Large intestine (tissue), 3 donors: Measurements from ENCODE around the gene IKZF4. TPM values are rescaled to one million over a fixed set of nuclear protein-coding genes. Genes with fewer than 3 reads are reported as not detected.

Experiments used
- DNase-seq, 2 donors: peaks; one replicate each; pipeline versions ENCODE4 v3.0.0 to v3.0.0-alpha.2; 2013
- H3K27ac ChIP-seq: one replicate; pipeline ENCODE4 v1.5.1; 2013; ENCODE audit warnings: low read length
- H3K27me3 ChIP-seq: 2 replicates; pipeline ENCODE4 v1.6.1; 2013; ENCODE audit warnings: low read length; ENCODE audit not compliant: control insufficient read depth, insufficient read depth
- H3K36me3 ChIP-seq: 2 replicates; pipeline ENCODE4 v1.6.1; 2013; ENCODE audit warnings: low read length; ENCODE audit not compliant: control insufficient read depth, insufficient read depth
- H3K4me1 ChIP-seq: one replicate; pipeline ENCODE4 v1.6.1; 2013; ENCODE audit warnings: low read length; ENCODE audit not compliant: control insufficient read depth, insufficient read depth
- H3K4me3 ChIP-seq: one replicate; pipeline ENCODE4 v1.5.1; 2013; ENCODE audit warnings: low read length
- H3K9me3 ChIP-seq: one replicate; pipeline ENCODE4 v1.6.1; 2013; ENCODE audit warnings: mild to moderate bottlenecking, low read depth, low read length, moderate library complexity; ENCODE audit not compliant: control insufficient read depth
- WGBS: methylation state at CpG from one replicate; pipeline ENCODE4 v1.1.5; 2013; ENCODE audit warnings: low lambda C conversion rate; ENCODE audit not compliant: insufficient coverage; 5-methylcytosine and 5-hydroxymethylcytosine counted together
- polyA plus RNA-seq: library from polyadenylated mRNA; unstranded; fragments of 120-200 nt; gene quantifications from one replicate; pipeline ENCODE4 v1.2.1, GENCODE V29; 2013

The IKZF4 gene
- polyA plus RNA-seq, 1 donor: 13.5 TPM

GRCh38 chr12:56014205-56014604 lies 6.6 kb upstream of the IKZF4 start:
- Histone ChIP-seq H3K27me3 (no peaks in the 10 kb centered on the region), H3K9me3 (no peaks in the 10 kb centered on the region), H3K36me3 (no peaks in the 10 kb centered on the region), H3K4me1 (peaks cover 68% of the 10 kb centered on the region), H3K27ac (peak overlapping the region; percentile 84), H3K4me3 (no peak overlapping the region)
- DNase-seq: peak; percentile 71 to 90
- WGBS: no CpG with 5 or more reads among the region's 2 CpGs

- Histone ChIP-seq H3K27me3 (no peaks in the 10 kb centered on the region), H3K27ac (peak overlapping the region; percentile 82), H3K9me3 (no peaks in the 10 kb centered on the region), H3K36me3 (no peaks in the 10 kb centered on the region), H3K4me3 (no peak overlapping the region), H3K4me1 (peaks cover 77% of the 10 kb centered on the region)
- WGBS: no CpG with 5 or more reads among the region's 4 CpGs
- DNase-seq: no peak
Observed at GRCh38 chr12:56017181-56017580, 3.7 kb upstream of the IKZF4 start.

GRCh38 chr12:56018356-56018755 lies 2.5 kb upstream of the IKZF4 start:
- Histone ChIP-seq H3K27me3 (no peaks in the 10 kb centered on the region), H3K27ac (peak overlapping the region; percentile 82), H3K36me3 (no peaks in the 10 kb centered on the region), H3K4me1 (peaks cover 73% of the 10 kb centered on the region), H3K4me3 (no peak overlapping the region), H3K9me3 (no peaks in the 10 kb centered on the region)
- DNase-seq: peak; percentile 66 to 87
- 20% methylated on average over 1 of the region's 1 CpG for WGBS

- 0% methylated on average over 1 of the region's 2 CpGs for WGBS
- peak in 1 of 2 donors; percentile 55 for DNase-seq
- H3K4me1 ChIP-seq: peaks cover 54% of the 10 kb centered on the region
Observed at GRCh38 chr12:56021889-56022497, 1.1 kb downstream of the IKZF4 start.

GRCh38 chr12:56028511-56029165 lies 7.8 kb downstream of the IKZF4 start:
- no peak for DNase-seq
- Histone ChIP-seq H3K27ac (peak overlapping the region; percentile 17), H3K36me3 (peaks cover 55% of the 10 kb centered on the region), H3K4me1 (peaks cover 9% of the 10 kb centered on the region), H3K4me3 (no peak overlapping the region), H3K9me3 (no peaks in the 10 kb centered on the region), H3K27me3 (no peaks in the 10 kb centered on the region)
- WGBS: 60% methylated on average over 1 of the region's 5 CpGs

More at GRCh38 chr12:56021889-56022497, 1.1 kb downstream of the IKZF4 start:
- Histone ChIP-seq H3K27ac (peak overlapping the region; percentile 82), H3K27me3 (no peaks in the 10 kb centered on the region), H3K4me3 (peak overlapping the region; percentile 51), H3K9me3 (no peaks in the 10 kb centered on the region), H3K36me3 (peaks cover 21% of the 10 kb centered on the region)

- no peaks in the 10 kb centered on the region for H3K9me3 ChIP-seq
- H3K27ac ChIP-seq: peak overlapping the region; percentile 17
- H3K36me3 ChIP-seq: peaks cover 56% of the 10 kb centered on the region
- H3K27me3 ChIP-seq: no peaks in the 10 kb centered on the region
- peaks cover 9% of the 10 kb centered on the region for H3K4me1 ChIP-seq
- DNase-seq: no peak
- no peak overlapping the region for H3K4me3 ChIP-seq
Observed at GRCh38 chr12:56029166-56029519, 8.3 kb downstream of the IKZF4 start.

- Histone ChIP-seq H3K4me3 (no peak overlapping the region), H3K27me3 (no peaks in the 10 kb centered on the region), H3K4me1 (peaks cover 9% of the 10 kb centered on the region), H3K36me3 (peaks cover 59% of the 10 kb centered on the region), H3K27ac (no peak overlapping the region), H3K9me3 (no peaks in the 10 kb centered on the region)
- WGBS: 90% methylated on average over 2 of the region's 6 CpGs
- DNase-seq: peak; percentile 36 to 52
Observed at GRCh38 chr12:56029666-56030293, 8.9 kb downstream of the IKZF4 start.

- H3K4me3 ChIP-seq: no peak overlapping the region
- no peak for DNase-seq
- peaks cover 9% of the 10 kb centered on the region for H3K4me1 ChIP-seq
- peaks cover 63% of the 10 kb centered on the region for H3K36me3 ChIP-seq
- H3K9me3 ChIP-seq: no peaks in the 10 kb centered on the region
- H3K27ac ChIP-seq: no peak overlapping the region
- WGBS: no CpG with 5 or more reads among the region's 1 CpG
- H3K27me3 ChIP-seq: no peaks in the 10 kb centered on the region
Observed at GRCh38 chr12:56031987-56032386, 11.1 kb downstream of the IKZF4 start.

- Histone ChIP-seq H3K4me3 (no peak overlapping the region), H3K27me3 (no peaks in the 10 kb centered on the region), H3K9me3 (no peaks in the 10 kb centered on the region), H3K27ac (no peak overlapping the region), H3K4me1 (no peaks in the 10 kb centered on the region), H3K36me3 (peaks cover 56% of the 10 kb centered on the region)
- WGBS: no CpG with 5 or more reads among the region's 21 CpGs
- DNase-seq: no peak
Observed at GRCh38 chr12:56034586-56035332, 13.9 kb downstream of the IKZF4 start.

- H3K4me1 ChIP-seq: no peaks in the 10 kb centered on the region
- 60% methylated on average over 1 of the region's 2 CpGs for WGBS
- no peak overlapping the region for H3K4me3 ChIP-seq
- H3K9me3 ChIP-seq: no peaks in the 10 kb centered on the region
- DNase-seq: no peak
- H3K27me3 ChIP-seq: no peaks in the 10 kb centered on the region
- H3K27ac ChIP-seq: no peak overlapping the region
- peaks cover 48% of the 10 kb centered on the region for H3K36me3 ChIP-seq
Observed at GRCh38 chr12:56037161-56037560, 16.3 kb downstream of the IKZF4 start.
